ENCODE data around the gene LDLRAD4.

The LDLRAD4 gene

DNA sequence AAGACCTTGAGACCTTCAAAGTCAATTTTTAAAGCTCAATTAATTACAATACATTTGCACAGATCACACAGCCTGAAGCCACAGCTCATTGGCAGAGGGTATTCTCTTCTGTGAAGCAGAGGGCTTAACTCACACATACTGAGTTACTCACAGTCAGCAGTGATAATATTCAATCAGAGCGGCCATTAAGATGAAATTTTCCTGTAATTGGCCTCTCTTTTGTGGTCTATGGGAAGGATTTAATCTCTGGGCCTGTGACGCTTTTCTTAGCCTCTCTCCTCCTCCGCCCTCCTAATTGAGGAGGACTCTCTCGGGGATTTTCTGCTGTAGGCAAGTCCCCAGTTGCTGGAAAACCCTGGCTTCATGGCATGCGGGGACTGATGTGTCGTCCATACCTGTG, 12.3 kb upstream of the LDLRAD4 start:
- no peak for DNase-seq

DNA sequence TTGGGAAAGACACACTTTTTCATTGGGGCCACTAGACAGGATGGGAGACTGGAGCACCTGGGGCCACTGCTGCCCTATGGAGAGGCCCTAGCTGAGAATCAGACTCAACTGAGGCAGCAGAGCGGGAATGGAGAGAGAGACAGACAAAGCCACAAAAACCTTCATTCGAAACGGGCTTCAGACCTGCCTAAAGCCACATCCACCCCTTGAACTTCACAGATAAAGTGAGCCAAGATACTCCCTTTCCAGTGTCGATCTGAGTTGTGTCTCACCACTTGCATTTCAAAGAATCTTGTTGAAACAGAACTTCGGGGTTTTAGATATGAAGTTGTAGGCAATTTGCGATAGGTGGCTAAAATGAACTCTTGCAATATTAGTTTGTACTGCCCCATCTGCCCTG, 11.3 kb upstream of the LDLRAD4 start:
- no peak for DNase-seq

DNA sequence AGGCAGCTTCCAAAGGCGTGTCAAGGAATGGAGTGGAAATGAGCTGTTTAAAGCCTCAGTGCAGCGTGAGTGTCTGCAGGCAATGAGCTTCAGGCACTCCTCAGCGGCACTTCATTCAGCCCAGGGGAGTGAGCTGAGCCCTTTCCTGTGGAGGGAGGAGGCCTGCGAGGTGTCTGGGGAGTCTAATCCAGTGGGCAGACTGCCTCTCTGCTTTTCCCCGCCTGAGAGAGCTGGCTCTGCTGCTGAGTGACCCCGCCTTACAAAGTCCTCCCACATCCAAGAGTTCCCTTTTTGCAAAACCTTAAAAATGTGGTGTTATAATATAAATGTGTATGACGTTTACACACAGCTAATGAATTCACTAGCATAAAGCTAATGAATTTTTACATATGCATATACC, 7.0 kb upstream of the LDLRAD4 start:
- no peak for DNase-seq

DNA sequence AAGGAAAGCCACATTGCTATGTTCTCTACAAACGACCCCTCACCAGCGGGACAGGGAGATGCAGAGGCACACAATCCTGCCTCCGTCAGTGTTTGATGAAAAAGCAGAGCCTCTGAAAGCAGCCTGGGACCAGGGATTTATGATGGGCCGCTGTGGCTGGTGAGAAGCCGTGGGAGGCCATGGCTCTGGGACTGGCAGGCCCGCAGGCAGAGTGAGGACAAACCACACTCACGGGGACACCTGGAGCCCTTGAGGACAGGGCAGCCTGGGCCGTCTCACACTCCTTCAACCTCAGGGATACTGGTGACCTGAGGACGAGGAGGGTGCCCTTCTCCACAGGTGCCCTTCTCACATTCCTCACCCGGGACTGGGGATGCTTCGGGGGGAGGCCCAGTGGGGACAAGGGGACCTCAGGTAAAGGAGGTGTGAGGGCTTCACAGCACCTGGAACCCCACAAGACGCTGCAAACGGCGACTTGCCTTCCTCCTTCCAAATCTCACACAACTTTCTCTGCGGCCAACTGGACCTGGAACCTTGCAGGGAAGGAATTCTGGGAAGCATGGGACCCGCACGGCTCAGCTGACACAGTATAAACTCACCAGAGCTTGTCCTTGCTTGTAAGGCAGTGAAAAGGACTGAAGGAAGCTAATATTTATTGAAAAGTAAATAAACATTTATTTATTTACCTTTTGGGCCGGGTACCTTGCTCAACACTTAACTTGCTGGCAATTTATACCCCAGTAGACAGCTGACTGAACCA, 5.3 kb upstream of the LDLRAD4 start:
- DNase-seq = no peak

DNA sequence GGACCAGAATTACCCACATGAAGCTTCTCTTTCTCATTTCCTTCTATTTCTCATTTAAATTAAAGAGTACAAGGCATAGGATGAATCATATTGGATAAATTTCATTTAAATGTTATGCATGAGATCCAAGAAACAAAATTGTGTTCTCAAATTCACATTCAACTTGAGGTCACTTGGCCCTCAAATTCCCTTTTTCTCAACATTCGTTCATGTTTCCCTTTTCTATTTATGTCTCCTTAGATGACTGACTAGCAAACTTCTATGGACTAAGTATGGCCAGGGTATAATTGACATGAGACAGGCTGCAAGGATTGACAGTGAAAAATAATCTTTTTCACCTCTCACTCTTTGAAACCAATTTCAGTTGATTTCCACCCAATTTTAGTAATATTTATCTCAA, 4.0 kb upstream of the LDLRAD4 start:
- DNase-seq = no peak

DNA sequence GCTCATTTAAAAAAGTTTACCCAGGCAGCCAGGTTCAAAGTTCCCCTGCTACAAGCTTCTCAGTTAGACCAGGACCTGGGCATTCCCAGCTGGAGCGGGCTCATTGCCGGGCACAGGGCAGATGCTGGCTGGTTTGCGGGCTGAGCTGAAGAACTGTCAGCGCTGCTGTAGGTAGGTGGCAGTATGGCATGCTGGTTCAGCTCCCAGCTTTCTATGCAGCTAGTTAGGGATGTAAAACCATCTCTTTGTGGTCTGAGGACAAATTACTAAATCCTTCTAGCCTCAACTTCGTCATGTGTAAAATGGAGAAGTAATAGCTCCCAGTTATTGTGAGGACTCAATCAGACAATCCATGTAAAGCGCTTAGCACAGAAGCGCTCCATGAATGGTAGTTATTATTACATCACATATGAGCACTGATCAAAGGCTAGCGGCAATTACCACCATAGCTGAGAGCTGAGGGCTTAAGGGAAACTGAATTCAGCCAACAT, 2.4 kb upstream of the LDLRAD4 start:
- DNase-seq = peak; percentile 61 to 62

DNA sequence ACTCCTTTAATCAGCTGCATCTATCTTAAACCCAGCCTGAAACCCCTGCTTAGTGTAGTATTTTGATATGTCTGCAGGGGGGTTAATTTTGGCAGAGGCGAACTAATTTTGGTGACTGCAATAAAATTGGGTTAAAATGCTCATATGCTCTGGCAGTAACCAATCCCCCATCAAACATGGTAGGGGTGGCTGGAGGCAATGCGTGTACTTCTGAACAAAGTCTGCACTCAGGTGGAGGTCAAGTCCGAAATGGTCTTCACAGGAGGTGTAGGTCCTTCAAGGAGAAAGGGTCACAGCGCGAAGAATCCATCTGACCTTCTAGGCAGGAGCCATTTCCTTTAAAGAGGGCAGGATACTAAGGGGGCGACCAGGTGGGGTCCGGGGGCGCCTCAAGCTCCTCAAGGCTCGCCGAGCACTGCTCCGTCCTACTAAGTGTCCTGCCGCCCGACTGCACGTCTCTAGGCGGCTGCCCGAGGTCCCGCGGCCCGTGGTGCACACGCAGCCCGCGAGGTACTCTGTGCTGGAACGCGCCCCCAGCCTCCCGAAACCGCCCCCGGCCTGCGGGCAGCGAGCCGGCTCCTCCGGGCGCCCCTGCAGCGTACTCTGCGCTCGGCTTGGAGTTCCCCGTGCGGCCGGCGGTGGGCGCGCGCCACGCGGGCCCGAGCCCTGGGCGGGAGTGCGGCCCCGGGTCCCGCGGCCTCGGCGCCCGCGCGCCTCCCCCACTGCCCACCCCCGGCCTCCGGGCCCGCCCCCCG, 1.7 kb upstream of the LDLRAD4 start:
- no peak for DNase-seq

DNA sequence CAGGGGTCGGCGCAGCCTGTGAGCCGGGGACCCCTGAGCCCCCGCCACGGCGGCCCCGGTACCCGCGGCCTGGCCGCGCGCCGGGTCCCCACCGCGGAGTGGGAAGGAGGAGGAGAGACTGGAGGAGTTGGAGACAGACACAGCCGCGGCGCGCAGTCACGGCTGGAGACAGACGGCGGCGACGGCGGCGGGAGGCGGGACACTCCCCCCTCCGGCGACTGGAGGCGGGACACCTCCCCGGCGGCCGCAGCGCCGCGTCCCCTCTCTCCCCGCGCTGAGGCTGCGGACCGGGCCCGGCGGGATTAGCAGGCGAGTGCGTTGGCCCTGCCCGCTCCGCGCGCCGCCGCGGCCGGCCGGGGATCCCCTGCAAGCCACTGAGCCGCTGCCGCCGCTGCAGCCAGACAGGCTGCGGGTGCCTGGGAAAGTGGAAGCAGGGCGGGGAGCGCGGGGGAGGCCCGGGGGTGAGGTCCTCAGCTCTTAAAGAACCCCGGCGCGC, 1.0 kb upstream of the LDLRAD4 start:
- peak in 1 of 2 experiments; percentile 28 for DNase-seq

DNA sequence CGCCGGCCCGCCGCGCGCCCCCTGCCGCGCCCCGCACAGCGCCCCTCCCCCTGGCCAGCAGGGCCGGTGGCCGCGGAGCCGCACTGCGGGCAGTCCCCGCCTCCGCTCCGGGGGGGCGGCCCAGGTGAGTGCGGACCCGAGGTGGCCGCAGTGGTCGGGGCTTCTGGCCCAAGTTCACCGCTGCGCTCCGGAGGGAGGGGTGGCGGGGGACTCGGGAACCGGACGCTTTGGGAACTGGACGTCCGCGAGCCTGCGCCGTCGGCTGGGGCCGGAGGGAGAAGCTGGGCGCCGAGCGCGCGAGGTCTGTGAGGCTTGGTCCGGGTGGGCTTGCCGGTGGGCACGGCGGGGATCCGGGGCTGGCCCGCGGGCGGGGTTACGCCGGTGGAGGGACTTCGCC, 591 bp upstream of the LDLRAD4 start:
- no peak for DNase-seq

DNA sequence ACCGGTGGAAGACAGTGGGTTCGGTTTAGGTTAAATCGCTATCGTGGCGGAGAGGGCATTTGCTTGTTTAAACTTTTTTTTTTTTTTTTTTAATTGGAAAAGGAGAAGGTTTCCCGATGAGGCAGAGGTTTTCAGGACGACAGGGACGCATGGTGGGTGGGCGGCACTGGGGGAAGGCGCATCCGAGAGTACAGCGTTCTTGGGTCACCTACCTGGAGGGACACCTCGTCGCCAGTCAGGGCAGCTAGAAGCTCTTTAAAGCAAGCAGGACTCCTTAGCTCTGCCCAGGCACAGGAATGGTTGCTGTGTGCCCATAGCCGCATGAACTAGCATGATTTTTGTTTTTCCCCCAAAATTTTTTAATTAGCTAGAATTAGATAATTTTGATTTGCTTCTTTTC, 437 bp downstream of the LDLRAD4 start:
- DNase-seq = no peak

DNA sequence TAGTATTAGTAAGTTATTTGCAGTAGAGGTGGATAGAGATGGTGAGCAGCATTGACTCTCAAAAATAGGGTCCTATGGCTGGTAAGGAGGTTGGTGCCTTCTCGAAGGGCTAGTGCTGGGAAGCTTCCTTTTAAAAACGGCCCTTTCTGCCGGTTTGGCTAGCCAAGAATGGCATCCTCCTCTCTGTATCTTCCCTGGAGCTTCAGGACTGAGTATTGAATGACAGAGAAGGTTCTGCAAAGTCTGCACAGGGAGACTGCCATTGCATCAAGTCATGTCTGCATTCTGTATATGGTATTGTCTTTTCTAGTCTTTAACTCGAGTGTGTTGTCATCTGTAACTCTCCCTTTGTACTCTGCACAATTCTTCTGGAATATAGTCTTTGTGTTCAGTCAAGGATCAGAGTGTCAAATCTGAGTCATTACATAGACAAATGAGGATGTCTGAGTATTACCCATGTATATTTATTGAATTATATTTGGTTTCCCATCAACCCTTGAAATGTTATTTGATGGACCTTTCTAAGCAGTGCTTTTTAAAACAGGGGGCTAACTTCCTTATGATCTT, 1.1 kb downstream of the LDLRAD4 start:
- DNase-seq = no peak

DNA sequence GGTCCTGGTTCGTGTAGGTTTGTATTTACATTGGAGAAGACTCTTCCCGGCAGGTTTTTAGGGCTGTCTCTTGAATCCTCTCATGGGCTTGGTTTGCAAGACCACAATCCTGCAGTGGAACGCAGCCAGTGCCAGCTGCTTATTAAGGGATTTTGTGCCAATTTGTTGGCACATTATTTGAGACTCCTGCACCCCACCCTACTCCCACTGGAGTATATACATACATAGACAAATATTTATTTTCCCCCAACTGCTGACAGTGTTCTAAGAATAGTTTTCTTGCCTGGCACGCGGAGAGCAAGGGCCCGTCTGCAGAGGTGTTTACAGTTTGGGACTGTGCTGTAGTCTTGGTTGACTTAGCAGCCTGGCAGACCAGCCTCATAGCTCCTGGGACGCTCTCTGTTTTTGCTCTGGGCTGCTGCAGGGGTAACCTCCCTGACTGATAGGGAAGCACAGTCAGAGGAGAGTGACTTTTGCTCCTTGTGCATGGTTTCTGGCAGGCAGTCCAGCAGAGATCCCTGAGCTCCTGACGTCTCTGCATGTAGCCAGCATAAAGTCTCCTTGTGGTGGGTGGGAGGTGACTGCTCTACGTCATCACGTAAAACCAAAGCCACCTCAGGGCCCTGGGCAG, 1.9 kb downstream of the LDLRAD4 start:
- DNase-seq = no peak

DNA sequence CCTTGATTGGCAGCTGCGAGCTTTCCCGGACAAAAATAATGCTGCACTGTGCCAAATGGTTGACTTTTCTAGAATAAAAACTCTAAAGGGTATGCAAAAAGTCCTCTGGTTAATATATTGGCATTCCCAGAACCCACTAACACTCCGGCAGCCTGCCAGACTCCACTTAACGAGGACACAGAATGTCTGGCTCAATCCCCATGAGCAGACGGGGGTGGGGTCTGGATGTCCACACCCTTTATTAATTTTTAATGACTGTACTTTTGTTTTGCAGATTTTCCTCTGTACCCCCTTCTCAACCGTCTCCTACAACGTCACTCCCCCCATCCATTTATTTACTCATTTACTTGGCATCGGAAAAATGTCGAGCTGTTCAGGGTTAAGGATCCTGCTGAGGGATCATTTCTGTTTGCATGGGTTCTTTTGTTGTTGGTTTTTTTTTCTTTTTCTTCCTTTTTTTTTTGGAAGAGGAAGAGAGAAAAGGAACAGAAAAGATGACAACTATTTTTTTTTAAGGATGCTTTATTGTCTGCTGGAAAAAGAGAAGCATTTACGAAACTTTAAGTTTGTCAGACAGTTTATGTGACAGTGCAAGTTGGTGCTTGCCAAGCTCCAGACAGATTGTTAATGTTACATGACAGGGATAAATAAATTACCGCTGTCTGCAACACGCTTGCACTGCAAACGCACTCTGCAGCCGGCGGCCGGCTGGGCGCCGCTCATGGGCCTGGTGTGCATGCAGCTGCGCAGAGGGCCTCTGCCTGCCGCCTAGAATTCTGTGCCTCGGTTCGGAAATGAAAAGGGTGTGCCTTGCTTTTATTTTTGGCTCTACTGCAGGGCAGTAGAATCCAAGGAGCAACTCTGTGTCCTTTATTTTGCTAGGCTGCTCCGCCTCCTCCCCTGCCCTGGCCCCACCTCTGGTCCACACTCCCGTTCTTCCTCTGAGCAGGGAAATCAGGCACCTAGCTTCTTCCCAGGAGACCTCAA, 3.6 kb downstream of the LDLRAD4 start:
- DNase-seq = peak in 1 of 2 experiments; percentile 58

DNA sequence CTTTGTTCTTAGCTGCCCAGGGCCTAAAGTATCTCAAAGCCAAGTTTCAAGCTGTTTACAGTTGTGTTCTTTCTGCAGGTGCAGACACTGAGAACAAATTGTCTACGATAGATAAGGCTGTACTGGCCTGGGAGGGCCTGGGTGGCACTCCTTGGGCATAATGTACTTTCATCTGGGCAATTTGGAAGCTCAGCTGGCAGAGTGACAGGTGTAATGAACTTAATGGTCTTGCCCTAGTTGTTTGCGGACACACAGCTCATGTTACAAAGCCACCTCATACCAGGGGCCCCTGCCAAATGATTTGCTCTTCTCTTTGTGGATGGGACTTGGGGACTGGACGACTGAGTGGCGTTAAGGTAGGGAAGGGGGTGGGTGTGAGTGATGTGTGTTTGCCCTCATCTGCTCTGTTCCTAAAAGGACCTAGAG, 4.3 kb downstream of the LDLRAD4 start:
- DNase-seq = peak; percentile 49 to 80

DNA sequence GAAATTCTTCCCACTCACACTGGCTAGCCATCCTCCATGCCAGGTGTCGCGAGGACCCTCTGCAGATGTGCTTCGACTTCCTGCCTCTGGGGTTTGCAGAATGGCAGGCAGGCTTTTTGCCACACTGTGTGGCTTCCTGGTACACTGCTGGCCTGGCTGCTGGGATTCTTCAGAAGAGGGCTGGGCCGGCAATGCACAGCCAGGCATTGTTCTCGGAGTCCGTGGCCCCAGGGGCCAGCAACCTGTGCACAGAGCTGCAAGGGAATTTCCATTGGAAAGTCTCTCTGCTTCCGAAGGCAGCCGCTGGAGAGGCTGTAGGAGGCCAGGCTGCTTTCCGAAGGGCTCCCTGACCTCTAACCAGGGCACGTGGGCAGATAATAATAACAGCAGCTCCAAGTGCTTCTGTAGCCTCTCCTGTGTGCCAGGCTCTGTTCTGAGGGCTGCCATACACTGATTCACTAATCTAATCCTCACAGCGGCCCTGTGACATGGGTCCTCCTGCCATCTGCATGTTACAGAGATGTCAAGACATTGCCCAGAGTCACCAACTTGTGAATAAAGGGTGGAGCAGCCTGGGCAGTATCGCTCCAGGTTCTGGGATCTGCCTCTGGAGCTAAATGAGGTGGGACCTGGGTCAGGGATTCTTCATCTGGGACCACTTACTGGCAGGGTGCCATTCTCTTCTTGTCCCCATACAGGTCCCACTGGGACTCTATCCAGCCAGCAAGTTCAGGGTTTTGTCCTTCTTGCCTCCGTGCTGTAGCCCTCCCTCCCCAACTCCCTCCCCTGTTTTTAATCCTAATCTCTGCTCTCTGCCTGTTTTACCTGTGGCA, 5.0 kb downstream of the LDLRAD4 start:
- DNase-seq = peak in 1 of 2 experiments; percentile 41

DNA sequence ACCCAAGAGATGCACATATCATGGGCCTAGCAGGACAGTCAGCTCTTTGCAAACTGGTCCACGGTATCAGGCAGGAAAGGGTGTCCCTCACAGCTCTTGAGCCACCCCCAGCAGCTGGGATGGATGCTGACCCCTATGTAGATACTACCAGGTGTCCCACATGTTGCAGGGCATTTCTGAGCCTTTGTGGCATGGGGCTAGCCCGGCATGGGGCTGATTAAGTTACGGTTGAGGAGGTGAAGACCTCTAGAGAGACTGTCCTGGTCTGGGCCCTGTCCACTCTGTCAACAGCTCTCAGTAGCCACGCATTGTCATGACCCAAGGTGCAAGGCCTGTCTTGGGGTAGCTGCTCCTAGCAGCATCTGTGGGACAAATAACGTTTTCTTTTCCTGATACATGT, 6.7 kb downstream of the LDLRAD4 start:
- no peak for DNase-seq

DNA sequence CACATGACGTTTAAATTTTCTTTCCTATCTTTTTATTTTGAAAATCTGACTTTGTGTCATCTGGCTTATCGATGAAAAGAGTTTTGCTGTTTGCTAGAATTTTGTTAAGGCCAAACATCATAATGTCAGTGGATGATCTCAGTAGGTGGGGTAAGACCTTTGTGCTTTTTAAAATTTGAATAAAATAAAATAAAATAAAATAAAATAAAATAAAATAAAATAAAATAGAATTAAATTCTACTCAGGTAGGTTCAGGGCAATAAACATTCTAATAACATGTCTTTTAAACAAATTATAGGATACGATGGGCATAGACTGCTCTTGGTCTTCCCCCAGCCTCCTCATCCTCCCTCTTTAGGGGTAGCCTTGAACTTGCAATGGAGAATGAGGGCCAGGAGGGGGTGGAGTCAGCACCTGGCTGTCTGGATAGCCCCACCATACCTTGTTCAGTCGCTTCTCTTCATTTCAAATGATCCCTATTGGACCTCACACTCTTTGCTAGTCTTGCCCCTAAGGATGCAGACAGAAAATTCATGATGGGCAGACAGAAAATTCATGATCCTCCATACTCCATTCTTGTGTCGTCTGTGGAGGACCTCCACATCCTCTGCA, 8.1 kb downstream of the LDLRAD4 start:
- no peak for DNase-seq

DNA sequence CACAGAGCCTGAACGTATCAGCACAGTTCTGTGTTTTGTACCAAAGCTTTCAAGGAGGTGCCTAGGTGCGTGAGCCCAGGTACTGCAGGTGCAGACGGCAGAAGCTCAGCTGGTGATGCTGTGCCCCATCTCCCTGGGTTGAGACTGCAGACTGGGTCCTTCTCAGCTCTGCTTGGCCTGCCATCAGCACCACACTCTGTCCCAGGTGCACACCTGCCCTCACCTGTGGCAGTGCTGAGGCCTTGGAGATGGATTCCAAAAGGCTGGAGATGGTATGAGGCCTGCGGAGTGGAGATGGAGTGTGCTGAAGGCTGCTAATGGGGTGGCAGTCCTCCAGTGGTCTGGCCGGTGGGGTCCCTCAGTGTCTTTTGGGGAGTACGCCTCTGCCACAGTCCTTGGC, 9.3 kb downstream of the LDLRAD4 start:
- DNase-seq = no peak

DNA sequence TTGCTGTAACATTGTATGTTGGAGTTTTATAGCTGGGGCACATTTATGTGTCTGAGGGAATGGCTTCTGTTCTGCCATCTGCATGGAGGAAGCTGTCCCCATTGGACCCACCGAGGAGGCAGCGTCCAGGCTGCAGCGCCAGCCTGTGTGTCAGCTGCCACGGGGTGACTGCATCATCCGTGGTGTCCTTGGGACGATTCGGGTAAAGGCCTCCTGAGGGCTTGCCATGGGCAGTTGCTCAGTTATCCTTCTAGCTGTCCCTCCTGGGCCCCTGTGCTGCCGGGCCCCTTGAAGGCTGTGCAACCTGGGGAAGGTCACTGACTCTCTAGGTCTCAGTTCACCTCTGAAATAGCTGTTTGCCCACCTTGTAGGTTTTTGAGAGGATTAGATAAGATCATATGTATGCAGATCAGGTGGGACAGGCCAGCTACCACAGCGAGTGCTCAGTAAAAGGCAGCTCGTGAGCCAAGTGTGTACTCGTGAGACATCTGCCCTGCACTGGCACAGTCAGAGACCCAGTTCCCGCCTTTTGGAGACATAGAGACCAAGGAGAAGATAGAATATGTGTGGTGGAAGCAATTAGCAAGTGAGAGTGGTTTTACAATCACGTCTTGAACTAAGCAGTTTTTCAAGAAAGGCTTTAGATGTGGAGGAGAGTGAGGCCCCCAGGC, 10.6 kb downstream of the LDLRAD4 start:
- DNase-seq = no peak

DNA sequence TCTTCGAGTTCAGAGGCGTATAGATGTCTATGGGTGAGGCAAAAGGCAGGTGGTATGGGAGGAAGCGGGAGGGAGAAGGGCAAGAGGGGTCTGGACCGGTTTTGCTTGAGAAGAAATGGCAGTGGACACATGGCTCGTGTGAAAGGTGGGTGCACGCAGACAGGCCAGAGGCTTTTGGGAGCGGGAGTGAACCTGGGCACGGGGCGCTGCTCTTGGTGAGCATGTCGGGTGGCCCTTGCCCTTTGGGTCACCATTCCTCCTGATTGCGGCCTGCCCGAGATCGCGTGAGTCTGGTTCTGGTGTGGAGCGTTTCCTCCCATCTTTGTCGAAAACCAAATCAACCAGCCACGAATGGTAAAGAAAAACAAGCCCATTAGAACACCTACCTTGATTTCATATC, 12.6 kb downstream of the LDLRAD4 start:
- DNase-seq = no peak

Measured in NCI-H2081 (cell line).